ENCODE measurements around the gene DCUN1D2. TPM values are rescaled to one million over a fixed set of nuclear protein-coding genes. Genes with fewer than 3 reads are reported as not detected.
A peak's percentile ranks its signal among the peaks of the same experiment; 100 is the strongest.

Gene DCUN1D2
- total RNA-seq, 1 donor from 2014 or later, result 24.6 TPM

DNA sequence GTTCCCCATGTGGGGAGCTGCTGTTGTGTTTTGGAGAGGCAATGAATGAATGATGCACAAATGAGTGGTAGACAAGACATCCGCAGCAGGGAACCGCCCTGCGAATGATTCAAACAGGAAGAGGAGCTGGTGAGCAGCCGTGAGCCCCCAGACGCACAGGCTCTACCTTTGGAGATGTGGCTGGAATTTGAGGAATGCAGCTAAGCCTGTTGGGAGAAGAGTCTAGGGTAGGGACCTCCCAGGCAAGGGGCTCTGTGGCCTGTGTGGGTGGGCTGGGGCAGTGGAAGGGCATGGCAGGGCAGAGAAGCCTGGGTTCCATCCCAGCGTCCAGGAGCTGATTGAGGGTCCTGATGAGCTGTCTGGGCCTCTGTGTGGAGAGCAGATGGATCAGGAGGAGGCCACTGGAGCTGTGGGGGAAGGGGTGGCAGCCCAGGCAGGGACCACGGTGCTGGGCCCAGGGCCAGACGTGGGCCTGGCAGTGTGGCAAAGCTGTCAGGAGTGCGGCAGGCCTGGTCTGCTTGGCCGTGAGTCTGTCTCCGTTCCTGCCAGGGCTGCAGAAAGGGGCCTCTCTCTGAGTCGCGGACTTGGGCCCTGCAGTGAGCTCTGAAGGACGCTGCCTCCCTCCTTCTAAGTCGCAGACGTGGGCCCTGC lies 41.8 kb upstream of the DCUN1D2 start:
- Histone ChIP-seq H3K9me3 (no peaks in the 10 kb centered on the region), H3K36me3 (peaks cover 35% of the 10 kb centered on the region), H3K4me1 (peaks cover 8% of the 10 kb centered on the region), H3K4me3 (no peak overlapping the region), H3K27me3 (no peaks in the 10 kb centered on the region), H3K27ac (no peak overlapping the region)
- ATAC-seq (peak; percentile 32), DNase-seq (peak; percentile 43)
- TF ChIP-seq, protein P1, sequence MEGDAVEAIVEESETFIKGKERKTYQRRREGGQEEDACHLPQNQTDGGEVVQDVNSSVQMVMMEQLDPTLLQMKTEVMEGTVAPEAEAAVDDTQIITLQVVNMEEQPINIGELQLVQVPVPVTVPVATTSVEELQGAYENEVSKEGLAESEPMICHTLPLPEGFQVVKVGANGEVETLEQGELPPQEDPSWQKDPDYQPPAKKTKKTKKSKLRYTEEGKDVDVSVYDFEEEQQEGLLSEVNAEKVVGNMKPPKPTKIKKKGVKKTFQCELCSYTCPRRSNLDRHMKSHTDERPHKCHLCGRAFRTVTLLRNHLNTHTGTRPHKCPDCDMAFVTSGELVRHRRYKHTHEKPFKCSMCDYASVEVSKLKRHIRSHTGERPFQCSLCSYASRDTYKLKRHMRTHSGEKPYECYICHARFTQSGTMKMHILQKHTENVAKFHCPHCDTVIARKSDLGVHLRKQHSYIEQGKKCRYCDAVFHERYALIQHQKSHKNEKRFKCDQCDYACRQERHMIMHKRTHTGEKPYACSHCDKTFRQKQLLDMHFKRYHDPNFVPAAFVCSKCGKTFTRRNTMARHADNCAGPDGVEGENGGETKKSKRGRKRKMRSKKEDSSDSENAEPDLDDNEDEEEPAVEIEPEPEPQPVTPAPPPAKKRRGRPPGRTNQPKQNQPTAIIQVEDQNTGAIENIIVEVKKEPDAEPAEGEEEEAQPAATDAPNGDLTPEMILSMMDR (IDR thresholded peaks at IDR 0.05), result no peak
- intact Hi-C loops (cut with DNase I), result no loop called here

DNA sequence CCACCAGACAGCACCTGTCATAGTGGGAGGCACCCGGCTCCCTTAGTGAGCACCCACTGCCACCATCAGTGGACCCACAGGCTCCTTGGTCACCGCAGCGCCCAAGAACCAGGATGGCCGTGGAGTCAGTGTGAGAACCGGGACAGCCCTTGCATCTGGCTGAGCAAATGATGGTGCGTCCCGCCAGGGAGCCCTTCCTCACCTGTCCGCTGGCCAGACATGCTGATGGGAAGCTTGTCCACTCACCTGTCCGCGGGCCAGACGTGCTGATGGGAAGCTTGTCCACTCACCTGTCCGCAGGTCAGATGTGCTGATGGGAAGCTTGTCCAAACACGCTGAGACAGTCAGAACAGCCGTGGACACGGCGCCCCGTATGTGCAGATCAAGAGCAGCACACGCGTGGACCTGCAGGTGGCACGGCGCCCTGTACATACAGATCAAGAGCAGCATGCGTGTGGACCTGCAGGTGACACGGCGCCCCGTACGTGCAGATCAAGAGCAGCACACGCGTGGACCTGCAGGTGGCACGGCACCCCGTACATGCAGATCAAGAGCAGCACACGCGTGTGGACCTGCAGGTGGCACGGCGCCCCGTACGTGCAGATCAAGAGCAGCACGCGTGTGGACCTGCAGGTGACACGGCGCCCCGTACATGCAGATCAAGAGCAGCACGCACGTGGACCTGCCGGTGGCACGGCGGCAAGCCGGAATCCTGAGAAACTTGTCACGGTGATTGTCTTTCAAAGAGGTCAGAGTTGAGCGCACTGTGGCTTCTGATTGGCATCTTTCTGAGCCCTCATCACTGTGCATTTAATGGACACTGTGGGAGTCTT lies 40.7 kb upstream of the DCUN1D2 start:
- no peaks in the 10 kb centered on the region for H3K27me3 ChIP-seq
- intact Hi-C loops (cut with DNase I), result no loop called here
- peaks cover 42% of the 10 kb centered on the region for H3K36me3 ChIP-seq
- DNase-seq (peak; percentile 52), ATAC-seq (no peak)
- TF ChIP-seq, protein P1 (IDR thresholded peaks at IDR 0.05), result no peak
- peaks cover 8% of the 10 kb centered on the region for H3K4me1 ChIP-seq
- H3K9me3 ChIP-seq, result no peaks in the 10 kb centered on the region
- H3K27ac ChIP-seq, result no peak overlapping the region
- no peak overlapping the region for H3K4me3 ChIP-seq

DNA sequence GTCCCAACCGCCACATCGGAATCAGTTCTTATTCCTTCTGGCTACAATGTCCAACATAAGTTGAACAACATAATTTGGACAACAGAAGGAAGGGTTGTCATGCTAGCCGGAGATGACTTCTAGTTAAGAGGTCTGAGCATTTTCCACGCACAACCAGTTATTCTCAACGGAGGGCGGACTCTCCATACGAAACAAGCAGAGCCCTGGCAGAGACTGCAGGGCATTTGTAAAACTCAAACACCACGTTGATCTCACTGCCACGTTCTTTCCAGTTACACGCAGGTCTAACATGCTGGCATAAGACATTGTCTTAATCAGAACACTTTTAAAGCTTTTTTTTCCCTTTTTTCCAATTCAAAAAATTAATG lies 38.3 kb upstream of the DCUN1D2 start:
- intact Hi-C loops (cut with DNase I), result no loop called here
- Histone ChIP-seq H3K4me1 (peaks cover 8% of the 10 kb centered on the region), H3K4me3 (no peak overlapping the region), H3K36me3 (peaks cover 59% of the 10 kb centered on the region), H3K27ac (no peak overlapping the region), H3K9me3 (no peaks in the 10 kb centered on the region), H3K27me3 (no peaks in the 10 kb centered on the region)
- ATAC-seq (no peak), DNase-seq (no peak)
- TF ChIP-seq, protein P1 (IDR thresholded peaks at IDR 0.05), result no peak

DNA sequence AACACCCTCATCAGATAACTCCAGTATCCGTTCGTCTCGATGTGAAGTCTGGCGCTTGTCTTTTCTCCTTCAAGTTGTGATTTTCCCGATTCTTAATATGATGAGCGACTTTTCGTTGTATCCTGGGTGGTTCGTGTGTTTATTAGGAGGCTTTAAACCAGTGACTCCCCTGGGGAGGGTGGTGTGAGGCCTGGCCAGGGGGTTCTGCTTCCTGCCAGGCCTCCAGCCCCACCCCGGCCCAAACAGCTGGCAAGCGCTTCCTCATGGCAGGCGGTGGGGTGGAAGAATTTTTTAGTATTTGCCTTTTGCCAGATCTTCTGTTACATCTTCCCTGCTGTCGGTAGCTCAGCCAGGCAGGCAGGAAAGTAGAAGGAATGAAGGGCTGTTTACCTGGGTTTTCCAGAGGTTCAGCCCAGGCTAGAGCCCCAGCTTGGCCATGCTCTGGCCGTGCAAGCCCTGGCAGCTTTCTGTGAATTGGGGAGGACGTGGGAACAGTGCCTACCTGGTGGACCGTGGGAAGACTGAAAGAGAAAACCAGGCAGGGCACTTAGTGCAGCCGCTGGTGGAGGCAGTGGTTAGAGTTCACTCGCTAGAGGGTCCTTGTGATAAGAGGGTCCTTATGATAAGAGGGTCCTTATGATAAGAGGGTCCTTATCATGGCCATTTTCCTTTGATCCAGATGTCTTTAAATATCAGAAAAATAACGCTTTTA lies 37.7 kb upstream of the DCUN1D2 start:
- H3K27ac ChIP-seq, result no peak overlapping the region
- peaks cover 8% of the 10 kb centered on the region for H3K4me1 ChIP-seq
- no peak overlapping the region for H3K4me3 ChIP-seq
- TF ChIP-seq, protein P1 (IDR thresholded peaks at IDR 0.05), result no peak
- DNase-seq (no peak), ATAC-seq (peak; percentile 51)
- H3K9me3 ChIP-seq, result no peaks in the 10 kb centered on the region
- H3K36me3 ChIP-seq, result peaks cover 59% of the 10 kb centered on the region
- H3K27me3 ChIP-seq, result no peaks in the 10 kb centered on the region
- intact Hi-C loops (cut with DNase I), result no loop called here

DNA sequence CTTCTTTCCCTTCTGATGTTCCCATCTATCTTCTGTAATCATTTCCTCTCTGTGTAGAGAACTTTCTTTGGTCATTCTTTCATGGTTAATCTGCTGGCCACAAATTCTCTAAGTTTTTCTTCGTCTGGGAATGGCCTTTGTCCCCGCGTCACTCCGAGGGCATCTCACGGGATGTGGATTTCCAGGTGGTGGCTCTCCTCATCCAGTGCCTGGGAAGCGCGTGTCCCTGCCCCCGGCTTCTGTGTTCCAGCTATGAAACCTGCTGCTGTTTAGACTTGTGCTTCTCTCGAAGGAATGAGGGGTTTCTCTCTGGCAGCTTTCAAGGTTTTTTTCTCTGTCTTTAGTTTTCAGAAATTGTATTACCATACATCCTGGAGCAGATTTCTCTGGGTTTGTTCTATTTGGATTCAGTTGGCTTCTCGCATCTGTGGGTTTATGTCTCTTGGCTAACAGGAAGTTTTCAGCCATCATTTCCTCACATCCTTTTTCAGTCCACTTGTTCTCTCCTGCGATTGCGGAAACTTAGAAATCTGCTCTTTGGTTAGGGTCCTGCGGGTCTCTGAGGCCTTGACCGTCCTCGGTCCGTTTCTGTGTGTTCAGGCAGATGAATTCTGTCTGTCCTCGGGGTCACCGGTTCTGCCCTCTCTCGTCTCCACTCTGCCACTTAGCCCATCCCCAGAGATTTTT lies 36.9 kb upstream of the DCUN1D2 start:
- no peaks in the 10 kb centered on the region for H3K27me3 ChIP-seq
- peaks cover 64% of the 10 kb centered on the region for H3K36me3 ChIP-seq
- no peak overlapping the region for H3K27ac ChIP-seq
- DNase-seq (no peak), ATAC-seq (no peak)
- no peak overlapping the region for H3K4me3 ChIP-seq
- intact Hi-C loops (cut with DNase I), result no loop called here
- no peaks in the 10 kb centered on the region for H3K9me3 ChIP-seq
- TF ChIP-seq, protein P1 (IDR thresholded peaks at IDR 0.05), result no peak
- peaks cover 8% of the 10 kb centered on the region for H3K4me1 ChIP-seq
